ENCODE measurements around the gene ZBTB7C.

Gene ZBTB7C

GRCh38 chr18:48126240-48126639 lies 282.9 kb downstream of the ZBTB7C start:
- no peak for DNase-seq (ENCODE audit: low read depth)
- H3K4me3 ChIP-seq (ENCODE audit: low read depth, low read length): no peak overlapping the region
- no peak for TF ChIP-seq CTCF (IDR thresholded peaks at IDR 0.05; ENCODE audit: low read depth, low read length, missing control alignments)
- in situ Hi-C loops (cut with HindIII; ENCODE audit: low sequenced_read_pairs): no loop called here

GRCh38 chr18:48125724-48126123 lies 283.5 kb downstream of the ZBTB7C start:
- in situ Hi-C loops (cut with HindIII; ENCODE audit: low sequenced_read_pairs): no loop called here
- no peak for TF ChIP-seq CTCF (IDR thresholded peaks at IDR 0.05; ENCODE audit: low read depth, low read length, missing control alignments)
- no peak for DNase-seq (ENCODE audit: low read depth)

GRCh38 chr18:48124857-48125626 lies 284.1 kb downstream of the ZBTB7C start:
- DNase-seq (ENCODE audit: low read depth): no peak
- H3K4me3 ChIP-seq (ENCODE audit: low read depth, low read length): no peak overlapping the region
- in situ Hi-C loops (cut with HindIII; ENCODE audit: low sequenced_read_pairs): no loop called here
- no peak for TF ChIP-seq CTCF (IDR thresholded peaks at IDR 0.05; ENCODE audit: low read depth, low read length, missing control alignments)

More at GRCh38 chr18:48125724-48126123, 283.5 kb downstream of the ZBTB7C start:
- no peak overlapping the region for H3K4me3 ChIP-seq (ENCODE audit: low read depth, low read length)

- in situ Hi-C loops (cut with HindIII; ENCODE audit: low sequenced_read_pairs): no loop called here
- no peak overlapping the region for H3K4me3 ChIP-seq (ENCODE audit: low read depth, low read length)
- no peak for TF ChIP-seq CTCF (IDR thresholded peaks at IDR 0.05; ENCODE audit: low read depth, low read length, missing control alignments)
- DNase-seq (ENCODE audit: low read depth): no peak
Observed at GRCh38 chr18:48123941-48124340, 285.2 kb downstream of the ZBTB7C start.

GRCh38 chr18:48123324-48123723 lies 285.9 kb downstream of the ZBTB7C start:
- in situ Hi-C loops (cut with HindIII; ENCODE audit: low sequenced_read_pairs): no loop called here
- no peak for DNase-seq (ENCODE audit: low read depth)
- no peak for TF ChIP-seq CTCF (IDR thresholded peaks at IDR 0.05; ENCODE audit: low read depth, low read length, missing control alignments)
- H3K4me3 ChIP-seq (ENCODE audit: low read depth, low read length): no peak overlapping the region

GRCh38 chr18:48122816-48123215 lies 286.4 kb downstream of the ZBTB7C start:
- in situ Hi-C loops (cut with HindIII; ENCODE audit: low sequenced_read_pairs): no loop called here
- no peak for DNase-seq (ENCODE audit: low read depth)
- no peak for TF ChIP-seq CTCF (IDR thresholded peaks at IDR 0.05; ENCODE audit: low read depth, low read length, missing control alignments)
- H3K4me3 ChIP-seq (ENCODE audit: low read depth, low read length): no peak overlapping the region
